HepG2 (cell line): ENCODE measurements around the gene DIS3L2. TPM values are rescaled to one million over a fixed set of nuclear protein-coding genes. Genes with fewer than 3 reads are reported as not detected.
A peak's percentile ranks its signal among the peaks of the same experiment; 100 is the strongest.

Experiments
- BRCA1 ChIP-seq: sonication (generic); formaldehyde crosslinking; IDR thresholded peaks from 2 replicates; pipeline ENCODE4 v1.4.0; 2020; ENCODE audit warnings: missing genetic modification reagents
- MIER3 ChIP-seq: IDR thresholded peaks from 2 replicates; pipeline ENCODE4 v1.6.1; 2016; ENCODE audit warnings: missing compliant biosample characterization, borderline replicate concordance
- MYPOP ChIP-seq: sonication (generic); formaldehyde crosslinking; IDR thresholded peaks from 2 replicates; pipeline ENCODE4 v1.8.1; 2023; ENCODE audit warnings: mild to moderate bottlenecking, moderate library complexity, missing genetic modification reagents
- NR2F1 ChIP-seq, 2 experiments: fragments of 450-650 bp in 1 of 2; formaldehyde crosslinking in 1 of 2; IDR thresholded peaks; 2 replicates each; pipeline versions ENCODE4 v1.5.0 to v1.6.1; 2016 to 2020; ENCODE audit warnings: mild to moderate bottlenecking in 1 of 2, missing compliant biosample characterization in 1 of 2, missing genetic modification reagents in 1 of 2, moderate library complexity in 1 of 2
- NR2F2 ChIP-seq: IDR thresholded peaks from 2 replicates; pipeline ENCODE4 v1.6.1; 2012; ENCODE audit warnings: low read depth, inconsistent platforms, borderline replicate concordance
- SALL1 ChIP-seq: sonication (generic); formaldehyde crosslinking; IDR thresholded peaks from 2 replicates; pipeline ENCODE4 v1.8.0; 2022; ENCODE audit warnings: mild to moderate bottlenecking, missing genetic modification reagents
- SP140L ChIP-seq: sonication (generic); formaldehyde crosslinking; IDR thresholded peaks from 2 replicates; pipeline ENCODE4 v1.4.0; 2020; ENCODE audit warnings: missing genetic modification reagents, borderline replicate concordance
- SPEN ChIP-seq: sonication (generic); formaldehyde crosslinking; IDR thresholded peaks from 2 replicates; pipeline ENCODE4 v1.5.1; 2020; ENCODE audit warnings: low read depth, mild to moderate bottlenecking, missing genetic modification reagents
- TCF7 ChIP-seq: sonication (generic); IDR thresholded peaks from 2 replicates; pipeline ENCODE4 v1.6.1; 2016; ENCODE audit warnings: antibody characterized with exemption, low read depth
- USF2 ChIP-seq, 2 experiments: sonication (generic) in 1 of 2; formaldehyde crosslinking in 1 of 2; IDR thresholded peaks; 2 replicates each; pipeline versions ENCODE4 v1.5.1 to v1.6.1; 2011 to 2020; ENCODE audit warnings: borderline replicate concordance in 1 of 2, low read depth in 1 of 2, low read length in 1 of 2, mild to moderate bottlenecking in 1 of 2, missing genetic modification reagents in 1 of 2, moderate library complexity in 1 of 2
- ZEB1 ChIP-seq: IDR thresholded peaks from 2 replicates; pipeline ENCODE4 v1.6.1; 2012; ENCODE audit warnings: mild to moderate bottlenecking, low read depth, inconsistent platforms; ENCODE audit not compliant: insufficient replicate concordance
- ZIK1 ChIP-seq: sonication (generic); formaldehyde crosslinking; IDR thresholded peaks from 2 replicates; pipeline ENCODE4 v1.5.0; 2020; ENCODE audit warnings: mild to moderate bottlenecking, low read depth, missing genetic modification reagents, borderline replicate concordance
- ZNF224 ChIP-seq: sonication (generic); formaldehyde crosslinking; IDR thresholded peaks from 2 replicates; pipeline ENCODE4 v1.5.0; 2020; ENCODE audit warnings: mild to moderate bottlenecking, missing genetic modification reagents
- ZNF543 ChIP-seq: sonication (generic); formaldehyde crosslinking; IDR thresholded peaks from 2 replicates; pipeline ENCODE4 v1.4.0; 2020; ENCODE audit warnings: mild to moderate bottlenecking, missing genetic modification reagents
- ZNF570 ChIP-seq: sonication (generic); formaldehyde crosslinking; IDR thresholded peaks from 2 replicates; pipeline ENCODE4 v1.4.0; 2020; ENCODE audit warnings: mild to moderate bottlenecking, missing genetic modification reagents, borderline replicate concordance
- ZNF576 ChIP-seq: sonication (generic); formaldehyde crosslinking; IDR thresholded peaks from 2 replicates; pipeline ENCODE4 v1.4.0; 2020; ENCODE audit warnings: mild to moderate bottlenecking, missing genetic modification reagents
- ZNF616 ChIP-seq: sonication (generic); formaldehyde crosslinking; IDR thresholded peaks from 2 replicates; pipeline ENCODE4 v1.5.0; 2020; ENCODE audit warnings: low read depth, mild to moderate bottlenecking, missing genetic modification reagents
- ZNF687 ChIP-seq: sonication (generic); formaldehyde crosslinking; IDR thresholded peaks from 2 replicates; pipeline ENCODE4 v1.5.1; 2020; ENCODE audit warnings: mild to moderate bottlenecking, missing genetic modification reagents, moderate library complexity
- polyA plus RNA-seq, 8 experiments: library from polyadenylated mRNA; depleted of rRNA in 3 of 8; stranded (reverse) in 7 of 8; unstranded in 1 of 8; fragments of >200 nt; fragmentation: Illumina TruSeq in 4 of 8; extraction: Trizol in 4 of 8; gene quantifications; 2 replicates each; pipeline versions ENCODE4 v1.2.1 to v1.2.3, GENCODE V29; 2011 to 2016; ENCODE audit warnings: low read depth in 4 of 8, missing spikeins in 1 of 8, mixed read lengths in 1 of 8; ENCODE audit not compliant: insufficient read depth in 1 of 8
- total RNA-seq, 5 experiments: library from RNA; depleted of rRNA; stranded (reverse); fragments of >200 nt; fragmentation: Illumina TruSeq; extraction: Trizol; gene quantifications; 2 replicates each; pipeline ENCODE4 v1.2.3, GENCODE V29; 2016; ENCODE audit warnings: low read depth in 1 of 5
- TF ChIP-seq, protein P1 (sequence below): sonication (generic); formaldehyde crosslinking; IDR thresholded peaks from 2 replicates; pipeline ENCODE4 v1.9.0; 2022; ENCODE audit warnings: missing genetic modification reagents, mild to moderate bottlenecking, borderline replicate concordance
- TF ChIP-seq, protein P2 (sequence below): IDR thresholded peaks from 2 replicates; pipeline ENCODE4 v1.6.1; 2012; ENCODE audit warnings: inconsistent platforms

The DIS3L2 gene
- total and polyA plus RNA-seq, 2 of the 13 experiments (the other 11 are each of a cell fraction or from before 2014, with no cell fraction given), result 7.0 to 23.9 TPM

DNA sequence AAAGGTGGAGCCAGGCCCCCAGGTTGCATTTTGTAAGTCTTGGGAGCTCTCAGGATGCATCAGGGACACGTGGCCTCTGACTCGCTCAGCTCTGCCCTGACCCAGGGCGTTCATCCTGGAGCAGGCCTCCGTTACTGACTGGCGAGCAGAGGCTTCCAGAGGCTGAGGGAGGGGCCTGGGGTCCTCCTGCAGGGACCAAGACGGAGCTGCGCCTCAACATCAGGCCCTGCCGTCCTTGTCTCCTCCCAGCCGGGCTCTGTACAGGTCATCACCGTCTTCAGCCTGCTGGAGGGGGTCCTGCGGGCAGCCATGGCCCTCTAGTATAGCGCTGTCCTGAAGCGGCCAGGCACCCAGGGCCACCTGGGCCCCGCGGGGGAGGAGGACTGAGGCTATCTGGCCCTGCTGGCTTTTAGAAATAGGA is 406.8 kb downstream of the DIS3L2 start (continued):
- TF ChIP-seq BRCA1 (no peak), MYPOP (no peak), ZNF224 (CRISPR knock-in tag) (no peak), ZNF543 (CRISPR knock-in tag) (no peak), ZNF576 (CRISPR knock-in tag) (no peak), TCF7 (no peak), SPEN (CRISPR knock-in tag) (no peak), ZNF687 (CRISPR knock-in tag) (peak; percentile 43), ZNF570 (CRISPR knock-in tag) (no peak), NR2F1 (CRISPR knock-in tag; IDR thresholded peaks at IDR 0.05) (no peak), USF2 (IDR thresholded peaks at IDR 0.05; ENCODE audit: low read depth, low read length) (no peak; the same call in 1 of the 2 replicates), USF2 (CRISPR knock-in tag; IDR thresholded peaks at IDR 0.05; ENCODE audit: borderline replicate concordance) (0 out of 2 replicates have a peak, but pooled peaks have one; percentile 37), ZNF616 (0 out of 2 replicates have a peak, but pooled peaks have one; percentile 45), MIER3 (CRISPR knock-in tag) (no peak), SP140L (CRISPR knock-in tag) (no peak), NR2F2 (no peak), SALL1 (peak; percentile 4; the same call in 1 of the 2 replicates), ZEB1 (no peak), ZIK1 (CRISPR knock-in tag) (no peak)
- TF ChIP-seq, protein P1, sequence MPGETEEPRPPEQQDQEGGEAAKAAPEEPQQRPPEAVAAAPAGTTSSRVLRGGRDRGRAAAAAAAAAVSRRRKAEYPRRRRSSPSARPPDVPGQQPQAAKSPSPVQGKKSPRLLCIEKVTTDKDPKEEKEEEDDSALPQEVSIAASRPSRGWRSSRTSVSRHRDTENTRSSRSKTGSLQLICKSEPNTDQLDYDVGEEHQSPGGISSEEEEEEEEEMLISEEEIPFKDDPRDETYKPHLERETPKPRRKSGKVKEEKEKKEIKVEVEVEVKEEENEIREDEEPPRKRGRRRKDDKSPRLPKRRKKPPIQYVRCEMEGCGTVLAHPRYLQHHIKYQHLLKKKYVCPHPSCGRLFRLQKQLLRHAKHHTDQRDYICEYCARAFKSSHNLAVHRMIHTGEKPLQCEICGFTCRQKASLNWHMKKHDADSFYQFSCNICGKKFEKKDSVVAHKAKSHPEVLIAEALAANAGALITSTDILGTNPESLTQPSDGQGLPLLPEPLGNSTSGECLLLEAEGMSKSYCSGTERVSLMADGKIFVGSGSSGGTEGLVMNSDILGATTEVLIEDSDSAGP, result 0 out of 2 replicates have a peak, but pooled peaks have one; percentile 20
- TF ChIP-seq, protein P2, sequence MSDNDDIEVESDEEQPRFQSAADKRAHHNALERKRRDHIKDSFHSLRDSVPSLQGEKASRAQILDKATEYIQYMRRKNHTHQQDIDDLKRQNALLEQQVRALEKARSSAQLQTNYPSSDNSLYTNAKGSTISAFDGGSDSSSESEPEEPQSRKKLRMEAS, result peak; percentile 27; the same call in 1 of the 2 replicates
